GM18499 (cell line): ENCODE measurements around the gene TRAP1.
"Not testable (repeated sequence)": the region's sequence is repeated elsewhere in the genome, so short reads cannot be mapped to it uniquely, and the experiment has no call there.

ENCODE experiments used
- ATAC-seq: cut with Tn5 transposase; IDR thresholded peaks from one replicate; pipeline ENCODE4 v1.9.1; 2021; ENCODE audit warnings: moderate number of reproducible peaks; ENCODE audit not compliant: insufficient read depth, unreplicated experiment

The TRAP1 gene

GRCh38 chr16:3715430-3715829 is 1.9 kb downstream of the TRAP1 start:
- no peak for ATAC-seq

GRCh38 chr16:3714378-3714777 is 2.9 kb downstream of the TRAP1 start:
- not testable (repeated sequence) for ATAC-seq

DNA sequence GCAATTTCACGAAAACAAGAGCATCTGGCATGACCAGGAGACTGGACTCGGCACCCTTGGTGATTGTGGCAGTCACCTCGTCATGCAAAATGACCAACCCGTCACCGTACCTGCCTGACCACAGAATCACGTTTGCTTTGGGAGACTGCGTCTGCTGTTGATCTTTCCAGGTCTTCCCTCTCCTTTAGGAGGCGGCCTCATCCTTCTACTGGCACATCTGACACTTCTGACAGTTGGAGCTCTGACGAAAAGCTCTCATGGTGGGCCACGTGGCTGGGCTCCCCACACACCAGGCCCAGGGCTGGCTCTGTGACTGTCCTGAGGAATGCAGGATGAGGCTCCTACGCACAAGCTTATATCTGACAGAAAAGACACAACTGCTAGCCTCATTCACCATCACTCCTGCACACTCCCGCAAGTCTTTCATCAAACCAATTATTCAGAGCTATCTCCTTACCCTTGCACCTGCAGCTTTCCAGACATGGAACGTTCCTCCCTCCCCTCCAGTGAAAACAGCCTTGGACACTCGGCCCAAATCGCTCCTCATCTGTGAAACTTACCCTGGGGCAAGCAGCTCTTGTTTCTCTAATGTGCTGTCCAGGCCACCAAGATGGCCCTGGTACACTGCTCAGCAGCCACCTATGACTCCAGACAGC is 3.6 kb downstream of the TRAP1 start:
- no peak for ATAC-seq

DNA sequence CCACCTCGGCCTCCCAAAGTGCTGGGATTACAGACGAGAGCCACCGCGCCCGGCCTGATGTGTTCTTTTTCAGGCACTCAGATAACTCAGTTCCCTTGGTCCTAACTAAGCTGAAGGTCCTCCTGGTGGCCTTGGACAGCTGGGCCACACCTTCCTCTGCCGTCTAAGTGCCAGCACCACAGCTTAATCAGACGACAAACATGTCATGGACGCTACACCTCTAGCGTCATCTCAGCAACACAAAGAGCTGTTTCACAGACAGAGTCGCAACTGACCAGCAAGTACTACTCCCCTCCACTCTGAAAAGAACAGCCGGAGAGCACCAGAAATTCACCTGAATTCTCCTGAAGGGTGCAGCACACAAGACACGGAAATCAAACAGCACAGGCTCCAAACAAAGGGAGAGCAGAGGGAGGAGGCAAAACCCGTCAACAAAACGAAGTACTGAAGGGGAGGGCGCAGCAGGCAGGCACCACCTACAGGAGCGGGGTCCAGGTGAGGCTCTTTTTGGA is 4.4 kb downstream of the TRAP1 start:
- ATAC-seq, result no peak

DNA sequence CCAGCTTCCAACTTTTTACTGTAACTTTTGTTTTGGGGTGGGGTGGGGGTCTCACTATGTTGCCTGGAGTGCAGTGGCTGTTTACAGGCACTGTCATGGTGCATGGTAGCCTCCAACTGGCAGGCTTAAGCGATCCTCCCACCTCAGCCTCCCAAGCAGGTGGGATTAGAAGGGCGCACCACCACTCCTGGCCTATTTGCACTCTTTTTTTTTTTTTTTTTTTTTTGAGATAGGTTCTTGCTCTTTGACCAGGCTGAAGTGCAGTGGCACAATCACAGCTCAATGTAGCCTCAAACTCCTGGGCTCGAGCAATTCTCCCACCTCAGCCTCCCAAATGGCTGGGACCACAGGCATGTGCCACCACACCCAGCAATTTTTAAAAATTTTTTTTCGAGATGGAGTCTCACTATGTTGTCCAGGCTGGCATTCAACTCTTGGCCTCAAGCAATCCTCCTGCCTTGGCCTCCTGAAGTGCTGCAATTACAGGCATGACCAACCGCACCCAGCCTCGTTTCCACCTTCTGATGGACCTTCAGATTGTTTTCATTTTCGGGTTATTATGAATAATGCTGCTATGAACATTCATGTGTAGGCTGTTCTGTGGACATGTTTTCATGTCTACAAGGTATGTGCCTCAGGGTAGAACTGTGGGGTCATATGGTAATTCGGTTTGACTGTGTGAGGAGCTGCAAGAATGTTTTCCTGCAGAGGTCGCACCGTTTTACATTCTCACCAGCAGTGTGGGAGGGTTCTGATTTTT is 10.9 kb downstream of the TRAP1 start:
- no peak for ATAC-seq

DNA sequence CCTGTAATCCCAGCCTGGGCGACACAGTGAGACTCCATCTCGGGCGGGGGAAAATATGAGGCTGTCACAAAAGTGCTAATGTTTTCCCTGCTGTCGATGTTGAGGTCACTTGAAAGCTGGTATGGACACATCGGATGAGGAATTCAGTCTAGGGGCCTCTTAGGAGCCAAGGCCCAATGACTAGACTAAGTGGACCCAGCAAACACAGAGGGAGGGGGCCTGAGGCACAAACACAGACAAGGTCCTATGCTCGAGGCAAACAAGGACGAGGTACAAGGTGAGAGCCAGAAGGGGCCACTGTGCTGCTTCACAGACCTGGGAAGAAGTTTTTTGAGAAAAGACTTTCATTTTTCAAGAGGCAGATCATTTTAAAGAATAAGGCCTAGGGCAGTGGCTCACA is 15.2 kb downstream of the TRAP1 start:
- ATAC-seq, result no peak

DNA sequence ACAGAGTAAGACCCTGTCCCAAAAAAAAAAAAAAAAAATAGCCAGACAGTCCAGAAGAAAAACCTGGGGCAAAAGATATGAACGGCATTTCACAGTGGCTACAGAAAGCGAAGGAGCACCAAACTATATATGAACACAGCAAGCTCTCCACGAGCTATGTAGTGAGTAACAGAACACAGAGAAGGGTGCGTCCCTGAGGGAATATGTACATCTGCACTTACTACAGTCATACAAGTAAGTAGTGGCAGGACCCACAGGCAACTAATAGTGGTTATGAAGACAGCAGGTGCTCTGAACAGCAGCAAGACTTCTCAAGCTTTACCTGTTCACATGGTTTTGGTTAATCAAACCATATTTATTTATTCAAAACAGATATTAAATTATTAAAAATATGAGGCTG is 15.8 kb downstream of the TRAP1 start:
- ATAC-seq, result no peak

GRCh38 chr16:3698941-3699340 is 18.4 kb downstream of the TRAP1 start:
- no peak for ATAC-seq

- ATAC-seq, result no peak
Measured at GRCh38 chr16:3696425-3697218, 20.7 kb downstream of the TRAP1 start.

- ATAC-seq, result no peak
Measured at GRCh38 chr16:3695610-3696369, 21.5 kb downstream of the TRAP1 start.

DNA sequence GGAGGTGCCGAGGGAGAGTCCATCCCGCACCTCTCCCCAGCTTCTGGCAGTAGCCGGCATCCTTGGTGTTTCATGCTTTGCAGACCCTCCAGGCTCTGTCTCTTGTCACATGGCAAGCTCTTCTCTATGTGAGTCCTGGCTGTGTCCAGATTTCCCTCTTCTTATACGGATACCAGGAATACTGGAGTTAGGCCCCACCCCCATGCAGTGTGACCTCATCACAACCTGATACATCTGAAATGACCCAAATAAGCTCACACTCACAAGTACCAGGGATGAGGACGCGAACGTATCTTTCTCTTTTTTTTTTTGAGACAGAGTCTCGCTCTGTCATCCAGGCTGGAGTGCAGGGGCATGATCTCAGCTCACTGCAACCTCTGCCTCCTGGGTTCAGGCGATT is 23.3 kb downstream of the TRAP1 start:
- ATAC-seq, result no peak

- ATAC-seq, result no peak
Measured at GRCh38 chr16:3691761-3692160, 25.6 kb downstream of the TRAP1 start.

- ATAC-seq, result no peak
Measured at GRCh38 chr16:3690980-3691720, 26.2 kb downstream of the TRAP1 start.

DNA sequence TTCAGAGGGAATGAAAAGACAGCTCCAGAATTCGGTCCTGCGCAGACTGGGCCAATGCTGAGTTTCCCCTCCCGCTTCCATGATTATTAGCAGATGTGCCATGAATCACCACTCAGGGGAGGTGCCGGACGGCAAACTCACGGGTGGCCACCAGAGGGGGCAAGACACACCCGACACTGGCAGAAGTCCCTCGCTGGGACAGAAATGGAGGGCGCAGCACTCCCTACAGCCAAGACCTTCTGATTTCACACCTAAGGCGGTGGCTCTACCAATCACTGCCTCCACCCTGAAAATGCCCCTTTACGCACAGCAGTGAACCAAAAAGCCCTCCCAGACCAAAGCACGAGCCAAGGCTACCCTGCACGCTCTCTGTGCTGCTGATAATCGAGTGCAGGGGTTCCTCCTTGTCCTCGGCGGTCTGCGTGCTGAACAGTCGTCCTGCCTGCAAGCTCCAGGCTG is 26.8 kb downstream of the TRAP1 start:
- no peak for ATAC-seq

GRCh38 chr16:3689731-3690130 is 27.6 kb downstream of the TRAP1 start:
- no peak for ATAC-seq

DNA sequence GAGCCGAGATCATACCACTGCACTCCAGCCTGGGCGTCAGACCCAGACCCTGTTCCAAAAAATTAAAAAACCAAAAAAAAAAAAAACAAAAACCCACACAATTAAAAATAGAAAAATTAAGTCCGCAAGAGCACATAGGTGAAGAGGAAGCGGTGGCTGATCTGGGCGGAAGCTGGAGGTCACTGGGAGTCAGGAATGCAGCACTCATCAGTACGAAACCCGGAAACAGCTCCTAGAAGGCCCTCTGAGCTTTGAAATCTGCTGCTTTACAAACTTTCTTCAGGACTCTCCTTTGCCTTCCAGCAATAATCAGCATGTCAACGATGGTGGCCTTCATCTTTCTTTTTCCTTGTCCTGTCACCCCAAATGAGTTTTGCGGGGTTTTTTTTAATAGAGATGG is 29.5 kb downstream of the TRAP1 start:
- ATAC-seq, result no peak

DNA sequence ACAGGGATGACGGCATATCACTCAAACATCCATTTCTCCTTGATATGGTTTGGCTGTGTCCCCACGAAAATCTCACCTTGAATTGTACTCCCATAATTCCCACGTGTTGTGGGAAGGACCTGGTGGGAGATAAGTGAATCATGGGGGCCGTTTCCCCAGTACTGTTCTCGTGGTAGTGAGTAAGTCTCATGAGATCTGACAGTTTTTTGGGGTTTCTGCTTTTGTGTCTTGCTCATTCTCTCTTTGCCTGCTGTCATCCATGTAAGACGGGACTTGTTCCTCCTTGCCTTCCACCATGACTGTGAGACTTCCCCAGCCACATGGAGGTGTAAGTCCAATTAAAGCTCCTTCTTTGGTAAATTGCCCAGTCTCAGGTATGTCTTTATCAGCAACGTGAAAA is 30.3 kb downstream of the TRAP1 start:
- no peak for ATAC-seq

- no peak for ATAC-seq
Measured at GRCh38 chr16:3681206-3681605, 36.1 kb downstream of the TRAP1 start.

DNA sequence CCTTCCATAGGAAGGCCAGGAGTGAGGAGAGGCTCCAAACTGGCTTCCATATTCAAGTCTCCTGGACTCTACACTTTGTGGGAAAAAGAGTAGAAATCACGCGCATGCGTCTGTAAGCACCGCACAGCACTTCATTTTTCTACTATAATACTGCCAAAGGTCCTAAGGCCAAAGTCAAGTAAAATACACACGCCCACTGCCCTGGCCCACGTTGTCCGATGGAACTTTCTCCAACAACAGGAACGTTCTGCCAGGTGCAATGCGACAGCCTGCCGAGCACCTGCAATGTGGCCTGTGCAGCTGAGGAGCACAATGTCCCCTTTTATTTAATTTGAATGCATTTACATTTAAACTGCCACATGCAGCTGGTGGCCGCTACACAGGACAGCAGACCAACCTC is 39.3 kb downstream of the TRAP1 start:
- ATAC-seq, result no peak
